Right lobe of liver (tissue), 6 donors: ENCODE data around the gene ATXN7. TPM values are rescaled to one million over a fixed set of nuclear protein-coding genes. Genes with fewer than 3 reads are reported as not detected.
A peak's percentile ranks its signal among the peaks of the same experiment; 100 is the strongest.

Source experiments
- ATAC-seq, 4 donors: fragments of 200-7000 bp; cut with Tn5 transposase; one replicate each; pipeline ENCODE4 v1.9.1; 2020; ENCODE audit warnings: mild to moderate bottlenecking in 4 of 4, moderate library complexity in 4 of 4
- DNase-seq, 3 donors: peaks; one replicate each; pipeline ENCODE4 v3.0.0-alpha.2; 2020
- H3K27ac ChIP-seq, 3 donors: fragments of 200-600 bp; one replicate each; pipeline ENCODE4 v1.8.0; 2022
- H3K27me3 ChIP-seq, 2 donors: fragments of 200-600 bp; one replicate each; pipeline ENCODE4 v1.8.0; 2022
- H3K36me3 ChIP-seq, 4 donors: fragments of 200-600 bp; sonication (generic) in 1 of 4; one replicate each; pipeline versions ENCODE4 v1.5.1 to v1.8.0; 2017 to 2022; ENCODE audit warnings: control low read depth in 1 of 4
- H3K4me1 ChIP-seq, 4 donors: fragments of 200-600 bp; sonication (generic) in 1 of 4; one replicate each; pipeline versions ENCODE4 v1.5.1 to v1.8.0; 2017 to 2022; ENCODE audit warnings: control low read depth in 1 of 4
- H3K4me3 ChIP-seq, 3 donors: fragments of 200-600 bp; one replicate each; pipeline ENCODE4 v1.8.0; 2022
- H3K9me3 ChIP-seq, 4 donors: fragments of 200-600 bp; sonication (generic) in 1 of 4; one replicate each; pipeline versions ENCODE4 v1.5.1 to v1.8.0; 2017 to 2022; ENCODE audit warnings: control low read depth in 1 of 4
- CTCF ChIP-seq, 4 donors: fragments of 200-600 bp in 3 of 4; fragments of 450-650 bp in 1 of 4; IDR thresholded peaks; one replicate each; pipeline versions ENCODE4 v1.5.1 to v1.8.0; 2016 to 2022; ENCODE audit warnings: antibody characterized with exemption in 4 of 4, mild to moderate bottlenecking in 2 of 4
- POLR2A ChIP-seq: fragments of 450-650 bp; IDR thresholded peaks from one replicate; pipeline ENCODE4 v1.6.1; 2017; ENCODE audit warnings: antibody characterized with exemption, mild to moderate bottlenecking
- WGBS: methylation state at CpG from one replicate; pipeline ENCODE4 v1.1.6; 2018; ENCODE audit warnings: low coverage, low lambda C conversion rate; ENCODE audit not compliant: insufficient coverage; ENCODE audit errors: missing lambda C conversion rate; 5-methylcytosine and 5-hydroxymethylcytosine counted together
- intact Hi-C, 2 donors: fragments of 100-400 bp; cut with DNase I; formaldehyde crosslinking; loops; one replicate each; pipeline versions ENCODE4 v1.11.2 to v1.14.1; 2022
- total RNA-seq, 6 experiments: library from RNA; depleted of rRNA in 2 of 6; stranded (reverse); fragments of >200 nt in 2 of 6; fragmentation: NEBNext Ultra II Directional in 3 of 6; extraction: Animal tissue kit (Norgen Biotek cat#: 25700) in 3 of 6; gene quantifications; one replicate each; pipeline versions ENCODE4 v1.1.0 to v1.2.4, GENCODE V29; 2016 to 2023
- donor health status: DM: no; HTN: yes; CAD: no.
- donor health status: DM: no; HTN: no; CAD: no.
- donor health status: DM: no; HTN: no; CAD: no.
- donor health status: DM: no; HTN: yes; CAD: no.
- donor health status: DM: no; HTN: yes; CAD: no.

Gene ATXN7
- total RNA-seq, 6 experiments from 2014 or later: 14.6 to 18.6 (median 15.0) TPM

- intact Hi-C loops: no loop called here
Observed at GRCh38 chr3:63926309-63926708, 62.6 kb downstream of the ATXN7 start.

GRCh38 chr3:63927422-63928280, 64.0 kb downstream of the ATXN7 start:
- TF ChIP-seq CTCF (IDR thresholded peaks at IDR 0.05) (no peak), POLR2A (no peak)
- intact Hi-C loops: no loop called here
- DNase-seq: no peak
- peak in 3 of 4 donors; percentile 27 to 36 (median 29) for ATAC-seq
- Histone ChIP-seq H3K4me1 (peaks cover 0 to 27% (median 5%) of the 10 kb centered on the region in 4 donors), H3K27me3 (no peaks in the 10 kb centered on the region), H3K9me3 (no peaks in the 10 kb centered on the region), H3K27ac (no peak overlapping the region), H3K36me3 (peaks cover 0 to 3% (median 0%) of the 10 kb centered on the region in 4 donors), H3K4me3 (no peak overlapping the region)
- WGBS: 61% methylated on average over 9 of the region's 10 CpGs

More at GRCh38 chr3:63926309-63926708, 62.6 kb downstream of the ATXN7 start:
- TF ChIP-seq POLR2A (no peak), CTCF (IDR thresholded peaks at IDR 0.05) (no peak)
- DNase-seq (no peak), ATAC-seq (no peak)
- Histone ChIP-seq H3K4me1 (peaks cover 0 to 24% (median 4%) of the 10 kb centered on the region in 4 donors), H3K4me3 (no peak overlapping the region), H3K9me3 (no peaks in the 10 kb centered on the region), H3K27ac (no peak overlapping the region), H3K27me3 (no peaks in the 10 kb centered on the region), H3K36me3 (peaks cover 0 to 3% (median 0%) of the 10 kb centered on the region in 4 donors)
- 95% methylated on average over 4 of the region's 4 CpGs for WGBS

GRCh38 chr3:63931290-63931689, 67.6 kb downstream of the ATXN7 start:
- no peak for DNase-seq
- no peak for ATAC-seq
- Histone ChIP-seq H3K27me3 (no peaks in the 10 kb centered on the region), H3K9me3 (no peaks in the 10 kb centered on the region), H3K27ac (no peak overlapping the region), H3K4me1 (peaks cover 0 to 26% (median 2%) of the 10 kb centered on the region in 4 donors), H3K36me3 (peaks cover 0 to 2% (median 0%) of the 10 kb centered on the region in 4 donors), H3K4me3 (no peak overlapping the region)
- intact Hi-C loops: no loop called here
- no peak for TF ChIP-seq POLR2A
- no peak for TF ChIP-seq CTCF (IDR thresholded peaks at IDR 0.05)
- WGBS: 93% methylated on average over 3 of the region's 3 CpGs

- H3K4me1 ChIP-seq: peaks cover 0 to 34% (median 2%) of the 10 kb centered on the region in 4 donors
- H3K9me3 ChIP-seq: no peaks in the 10 kb centered on the region
- intact Hi-C loops: no loop called here
- H3K36me3 ChIP-seq: no peaks in the 10 kb centered on the region
- no peak overlapping the region for H3K4me3 ChIP-seq
- no peaks in the 10 kb centered on the region for H3K27me3 ChIP-seq
- DNase-seq (no peak), ATAC-seq (peak; percentile 23 to 53 (median 36))
- no peak for TF ChIP-seq POLR2A
- no peak for TF ChIP-seq CTCF (IDR thresholded peaks at IDR 0.05)
- no peak overlapping the region for H3K27ac ChIP-seq
- 56% methylated on average over 3 of the region's 3 CpGs for WGBS
Observed at GRCh38 chr3:63932509-63933212, 69.0 kb downstream of the ATXN7 start.
